GM12878 (cell line): Measurements from ENCODE around the gene PTGIS. TPM values are rescaled to one million over a fixed set of nuclear protein-coding genes. Genes with fewer than 3 reads are reported as not detected.

Source experiments
- ATAC-seq: fragments of 200-7000 bp; cut with Tn5 transposase; 3 replicates; pipeline ENCODE4 v1.9.1; 2020; ENCODE audit warnings: mild to moderate bottlenecking, moderate library complexity
- BruUV-seq: library from RNA; stranded (reverse); fragments of 400-500 nt; replicated peaks from 2 replicates; lab custom pipeline; 2021; lab: Mats Ljungman, UMichigan
- CTCF ChIA-PET: fragments of 300-600 bp; sonication (Branson Sonifier 250); formaldehyde crosslinking; extraction: SDS; loops from one replicate; lab custom pipeline; 2021; ENCODE audit warnings: inconsistent platforms; lab: Yijun Ruan, JAX
- POLR2A ChIA-PET: fragments of 350-600 bp; formaldehyde crosslinking; extraction: SDS; loops from one replicate; lab custom pipeline; 2021; ENCODE audit warnings: inconsistent platforms; lab: Charles Lee
- RAD21 ChIA-PET: fragments of 300-600 bp; sonication (Branson Sonifier 250); formaldehyde crosslinking; loops from one replicate; lab custom pipeline; 2023; ENCODE audit warnings: antibody characterized with exemption; ENCODE audit not compliant: unreplicated experiment; lab: Charles Lee
- SMC1A ChIA-PET: fragments of 300-600 bp; sonication (Branson Sonifier 250); formaldehyde crosslinking; loops from one replicate; lab custom pipeline; 2023; ENCODE audit not compliant: unreplicated experiment, uncharacterized antibody; lab: Charles Lee
- DNase-seq: peaks from one replicate; pipeline ENCODE4 v3.0.0-alpha.2; 2011; ENCODE audit warnings: low read depth, low spot score
- FAIRE-seq: peaks from 3 replicates; lab custom pipeline; 2011; peaks lifted over from hg19 to GRCh38; lab: Jason Lieb, UNC
- H2AFZ ChIP-seq: 2 replicates; pipeline ENCODE4 v1.6.0; 2011; ENCODE audit warnings: low read depth, low read length, control low read depth; ENCODE audit not compliant: control insufficient read depth
- H3K27ac ChIP-seq: 2 replicates; pipeline ENCODE4 v1.5.1; 2011; ENCODE audit warnings: control low read depth; ENCODE audit not compliant: control insufficient read depth, insufficient read depth
- H3K27me3 ChIP-seq, 2 experiments: replicated peaks in 1 of 2; 2 replicates each; pipeline versions ENCODE4 v1.6.0 to v1.6.1; 2011; ENCODE audit warnings: low read length in 1 of 2; ENCODE audit not compliant: control insufficient read depth in 2 of 2, insufficient read depth in 2 of 2
- H3K36me3 ChIP-seq, 2 experiments: 2 replicates each; pipeline ENCODE4 v1.5.1; 2011; ENCODE audit warnings: low read length in 1 of 2; ENCODE audit not compliant: control insufficient read depth in 2 of 2, insufficient read depth in 2 of 2
- H3K4me1 ChIP-seq: 2 replicates; pipeline ENCODE4 v1.6.1; 2011; ENCODE audit warnings: mild to moderate bottlenecking, low read length, moderate library complexity, mixed read lengths; ENCODE audit not compliant: control insufficient read depth, insufficient read depth
- H3K4me2 ChIP-seq: 2 replicates; pipeline ENCODE4 v1.6.0; 2011; ENCODE audit warnings: control low read depth; ENCODE audit not compliant: control insufficient read depth, insufficient read depth
- H3K4me3 ChIP-seq: fragments of 200-600 bp; sonication (generic); 2 replicates; pipeline ENCODE4 v1.5.1; 2016
- H3K79me2 ChIP-seq: 2 replicates; pipeline ENCODE4 v1.6.0; 2011; ENCODE audit warnings: low read length; ENCODE audit not compliant: control insufficient read depth, insufficient read depth
- H3K9ac ChIP-seq: 2 replicates; pipeline ENCODE4 v1.8.0; 2011; ENCODE audit warnings: low read length, control low read depth, mixed read lengths; ENCODE audit not compliant: control insufficient read depth, insufficient read depth
- H3K9me3 ChIP-seq: replicated peaks from 3 replicates; pipeline ENCODE4 v1.5.1; 2011; ENCODE audit warnings: mild to moderate bottlenecking, low read length; ENCODE audit not compliant: control insufficient read depth, insufficient read depth
- H4K20me1 ChIP-seq: 2 replicates; pipeline ENCODE4 v1.6.0; 2011; ENCODE audit not compliant: control insufficient read depth, insufficient read depth
- MXI1 ChIP-seq: fragments of 150-350 bp; IDR thresholded peaks from 2 replicates; pipeline ENCODE4 v1.6.1; 2011; ENCODE audit warnings: low read depth, mild to moderate bottlenecking, inconsistent platforms, low read length, improper control_type of control experiment
- NFYA ChIP-seq: IDR thresholded peaks from 2 replicates; pipeline ENCODE4 v1.6.1; 2011; ENCODE audit warnings: low read depth, mild to moderate bottlenecking, low read length, improper control_type of control experiment, borderline replicate concordance
- NR2C1 ChIP-seq: fragments of 450-650 bp; IDR thresholded peaks from 2 replicates; pipeline ENCODE4 v1.6.1; 2017; ENCODE audit warnings: antibody characterized with exemption, mild to moderate bottlenecking, moderate library complexity
- NRF1 ChIP-seq: conservative IDR thresholded peaks from 2 replicates; pipeline ENCODE4 v1.6.1; 2011; ENCODE audit warnings: mild to moderate bottlenecking, low read depth, low read length, improper control_type of control experiment
- PRDM15 ChIP-seq: fragments of 450-650 bp; formaldehyde crosslinking; IDR thresholded peaks from 2 replicates; pipeline ENCODE4 v1.4.0; 2020; ENCODE audit warnings: mild to moderate bottlenecking, moderate library complexity
- SMAD5 ChIP-seq: IDR thresholded peaks from 2 replicates; pipeline ENCODE4 v1.6.1; 2016; ENCODE audit warnings: antibody characterized with exemption, low read depth
- SREBF1 ChIP-seq: IDR thresholded peaks from 2 replicates; pipeline ENCODE4 v1.6.1; 2012; ENCODE audit warnings: mild to moderate bottlenecking, low read length
- TARDBP ChIP-seq: IDR thresholded peaks from 2 replicates; pipeline ENCODE4 v1.6.1; 2016; ENCODE audit warnings: borderline replicate concordance
- YBX1 ChIP-seq: fragments of 450-650 bp; IDR thresholded peaks from 2 replicates; pipeline ENCODE4 v1.6.1; 2016; ENCODE audit warnings: antibody characterized with exemption
- ZNF622 ChIP-seq: fragments of 450-650 bp; IDR thresholded peaks from 2 replicates; pipeline ENCODE4 v1.6.1; 2017; ENCODE audit warnings: mild to moderate bottlenecking, inconsistent platforms
- WGBS: methylation state at CpG from one replicate; pipeline ENCODE4 v1.1.6; 2016; ENCODE audit warnings: low lambda C conversion rate; ENCODE audit not compliant: insufficient replicate concordance, insufficient coverage; ENCODE audit errors: missing lambda C conversion rate; 5-methylcytosine and 5-hydroxymethylcytosine counted together
- in situ Hi-C: fragments of 300-500 bp; cut with MboI; formaldehyde crosslinking; loops from 9 replicates; pipeline ENCODE4 v1.14.3; 2018; ENCODE audit warnings: mixed read lengths
- intact Hi-C: fragments of 100-400 bp; cut with micrococcal nuclease; formaldehyde crosslinking; loops from one replicate; pipeline ENCODE4 v1.14.2; 2022; ENCODE audit not compliant: unreplicated experiment
- polyA plus RNA-seq, 11 experiments: library from polyadenylated mRNA; depleted of rRNA in 4 of 11; unstranded in 6 of 11; stranded (reverse) in 5 of 11; fragments of >200 nt; fragmentation: Nextera tagmentation in 4 of 11; fragmentation: Illumina TruSeq in 1 of 11; extraction: Ambion mirVana in 4 of 11; extraction: Trizol in 1 of 11; gene quantifications; 1 replicate in 1 of 11; 2 replicates in 10 of 11; pipeline versions ENCODE4 v1.2.1 to v1.2.3, GENCODE V29; 2011 to 2016; ENCODE audit warnings: inconsistent platforms in 2 of 11, missing spikeins in 2 of 11, low read depth in 1 of 11
- total RNA-seq, 4 experiments: library from RNA; depleted of rRNA in 3 of 4; stranded (reverse); fragments of >200 nt in 3 of 4; fragmentation: Illumina TruSeq in 1 of 4; extraction: Trizol in 1 of 4; gene quantifications; 2 replicates each; pipeline versions ENCODE4 v1.2.1 to v1.2.3, GENCODE V29; 2013 to 2021

The PTGIS gene
- total and polyA plus RNA-seq, 10 of the 15 experiments (the other 5 are each of a cell fraction or from before 2014, with no cell fraction given), result 0.10 TPM; not detected in 9

GRCh38 chr20:49485563-49485962 is 82.4 kb downstream of the PTGIS start:
- FAIRE-seq, result no peak
- ATAC-seq, result no peak
- H3K4me1 ChIP-seq, result no peaks in the 10 kb centered on the region
- no peak for TF ChIP-seq YBX1
- TF ChIP-seq NR2C1, result no peak
- no peak for TF ChIP-seq SREBF1
- TF ChIP-seq NRF1, result no peak
- TF ChIP-seq ZNF622, result no peak
- no peak for TF ChIP-seq PRDM15 (CRISPR knock-in tag)
- no peak for TF ChIP-seq NFYA
- TF ChIP-seq TARDBP, result no peak
- no peak for TF ChIP-seq SMAD5
- TF ChIP-seq MXI1, result no peak
- TF ChIP-seq, all 136 proteins: peak for 0
- no TSS peak for BruUV-seq
- Histone ChIP-seq H3K27me3 (peaks cover 8 to 10% of the 10 kb centered on the region in 2 experiments; a peak in 3 of 4 replicates), H3K9ac (no peak overlapping the region), H2AFZ (no peak overlapping the region), H3K27ac (no peak overlapping the region), H3K4me2 (no peak overlapping the region), H4K20me1 (no peaks in the 10 kb centered on the region), H3K9me3 (no peaks in the 10 kb centered on the region), H3K4me3 (no peak overlapping the region), H3K36me3 (no peaks in the 10 kb centered on the region), H3K79me2 (no peaks in the 10 kb centered on the region)
- intact Hi-C loops, result no loop called here
- WGBS, result 12% methylated on average over 1 of the region's 1 CpG
- ChIA-PET POLR2A (no interaction called here), RAD21 (no interaction called here), CTCF (interaction anchor here (0.6 to 2.8 kb wide), 6 partner anchors 21 to 255 kb away, joined by 3 to 13 read pairs (median 4); no protein-coding TSS in a partner anchor), SMC1A (interaction anchor here (2.0 kb wide), 1 partner anchor 151 kb away, joined by 5 read pairs; no protein-coding TSS in a partner anchor)
- in situ Hi-C loops, result no loop called here
- no peak for DNase-seq
